Measurements from ENCODE around the gene EPHA3. TPM values are rescaled to one million over a fixed set of nuclear protein-coding genes. Genes with fewer than 3 reads are reported as not detected.

EPHA3 gene
- total RNA-seq, 2 experiments from 2014 or later: not detected

- Histone ChIP-seq H3K4me1 (ENCODE audit: insufficient read depth, low read length) (no peaks in the 10 kb centered on the region), H3K9me3 (ENCODE audit: control insufficient read depth in 1 of 2, insufficient read depth in 1 of 2, low read length in 2 of 2) (peaks cover 0 to 3% of the 10 kb centered on the region in 2 experiments), H3K27ac (ENCODE audit: low read depth in 1 of 2, low read length in 2 of 2) (no peak overlapping the region), H3K4me3 (ENCODE audit: low read length) (no peak overlapping the region), H3K36me3 (ENCODE audit: insufficient read depth, low read length) (no peaks in the 10 kb centered on the region), H3K27me3 (ENCODE audit: control insufficient read depth in 1 of 2, insufficient read depth in 2 of 2, low read length in 2 of 2) (no peaks in the 10 kb centered on the region)
- POLR2A ChIA-PET: no interaction called here
- Mint-ChIP-seq H3K4me1 (ENCODE audit: low read depth) (no peaks in the 10 kb centered on the region), H3K27ac (no peak overlapping the region), H3K36me3 (ENCODE audit: low read depth) (no peaks in the 10 kb centered on the region), H3K9me3 (peaks cover 3% of the 10 kb centered on the region), H3K27me3 (no peaks in the 10 kb centered on the region), H3K4me3 (no peak overlapping the region)
- intact Hi-C loops (cut with DNase I, micrococcal nuclease): no loop called here
- ATAC-seq (ENCODE audit: poor library complexity) (no peak), DNase-seq (no peak)
- CTCF ChIA-PET: no interaction called here
- TF ChIP-seq CTCF (IDR thresholded peaks at IDR 0.05): no peak
Measured at GRCh38 chr3:89276116-89276515, 168.7 kb downstream of the EPHA3 start.

- CTCF ChIA-PET: no interaction called here
Measured at GRCh38 chr3:89278302-89279025, 171.0 kb downstream of the EPHA3 start.

GRCh38 chr3:89280301-89280700 lies 172.9 kb downstream of the EPHA3 start:
- CTCF ChIA-PET: no interaction called here
- no peaks in the 10 kb centered on the region for H3K9me3 Mint-ChIP-seq
- Histone ChIP-seq H3K36me3 (ENCODE audit: insufficient read depth, low read length) (no peaks in the 10 kb centered on the region), H3K4me3 (ENCODE audit: low read length) (no peak overlapping the region), H3K27ac (ENCODE audit: low read depth in 1 of 2, low read length in 2 of 2) (no peak overlapping the region), H3K27me3 (ENCODE audit: control insufficient read depth in 1 of 2, insufficient read depth in 2 of 2, low read length in 2 of 2) (no peaks in the 10 kb centered on the region), H3K9me3 (ENCODE audit: control insufficient read depth in 1 of 2, insufficient read depth in 1 of 2, low read length in 2 of 2) (peaks cover 0 to 8% of the 10 kb centered on the region in 2 experiments), H3K4me1 (ENCODE audit: insufficient read depth, low read length) (no peaks in the 10 kb centered on the region)
- DNase-seq (no peak), ATAC-seq (ENCODE audit: poor library complexity) (no peak)
- no peaks in the 10 kb centered on the region for H3K36me3 Mint-ChIP-seq (ENCODE audit: low read depth)
- TF ChIP-seq CTCF (IDR thresholded peaks at IDR 0.05): no peak
- no peaks in the 10 kb centered on the region for H3K27me3 Mint-ChIP-seq
- H3K27ac Mint-ChIP-seq: no peak overlapping the region
- POLR2A ChIA-PET: no interaction called here
- no peaks in the 10 kb centered on the region for H3K4me1 Mint-ChIP-seq (ENCODE audit: low read depth)
- H3K4me3 Mint-ChIP-seq: no peak overlapping the region
- intact Hi-C loops (cut with DNase I, micrococcal nuclease): no loop called here

More at GRCh38 chr3:89278302-89279025, 171.0 kb downstream of the EPHA3 start:
- Mint-ChIP-seq H3K27me3 (no peaks in the 10 kb centered on the region), H3K36me3 (ENCODE audit: low read depth) (no peaks in the 10 kb centered on the region), H3K27ac (no peak overlapping the region), H3K4me1 (ENCODE audit: low read depth) (no peaks in the 10 kb centered on the region), H3K4me3 (no peak overlapping the region), H3K9me3 (no peaks in the 10 kb centered on the region)
- H3K9me3 ChIP-seq (ENCODE audit: control insufficient read depth in 1 of 2, insufficient read depth in 1 of 2, low read length in 2 of 2): peaks cover 0 to 3% of the 10 kb centered on the region in 2 experiments
- H3K36me3 ChIP-seq (ENCODE audit: insufficient read depth, low read length): no peaks in the 10 kb centered on the region
- DNase-seq (no peak), ATAC-seq (ENCODE audit: poor library complexity) (no peak)
- no peak overlapping the region for H3K27ac ChIP-seq (ENCODE audit: low read depth in 1 of 2, low read length in 2 of 2)
- no peaks in the 10 kb centered on the region for H3K4me1 ChIP-seq (ENCODE audit: insufficient read depth, low read length)
- H3K4me3 ChIP-seq (ENCODE audit: low read length): no peak overlapping the region
- H3K27me3 ChIP-seq (ENCODE audit: control insufficient read depth in 1 of 2, insufficient read depth in 2 of 2, low read length in 2 of 2): no peaks in the 10 kb centered on the region
- intact Hi-C loops (cut with DNase I, micrococcal nuclease): no loop called here
- POLR2A ChIA-PET: no interaction called here
- no peak for TF ChIP-seq CTCF (IDR thresholded peaks at IDR 0.05)

All from CD4-positive, alpha-beta T cell (primary cell).